Breast epithelium (tissue), 3 donors: ENCODE results near the gene NUAK2.

Experiments
- POLR2A ChIP-seq: fragments of 450-650 bp; IDR thresholded peaks from one replicate; pipeline ENCODE4 v1.6.1; 2016; ENCODE audit warnings: antibody characterized with exemption, mild to moderate bottlenecking, moderate library complexity
- TF ChIP-seq, protein P1 (sequence below), 3 donors: fragments of 450-650 bp; IDR thresholded peaks; one replicate each; pipeline ENCODE4 v1.5.1; 2016 to 2017; ENCODE audit warnings: antibody characterized with exemption in 3 of 3, mild to moderate bottlenecking in 3 of 3, moderate library complexity in 3 of 3

DNA sequence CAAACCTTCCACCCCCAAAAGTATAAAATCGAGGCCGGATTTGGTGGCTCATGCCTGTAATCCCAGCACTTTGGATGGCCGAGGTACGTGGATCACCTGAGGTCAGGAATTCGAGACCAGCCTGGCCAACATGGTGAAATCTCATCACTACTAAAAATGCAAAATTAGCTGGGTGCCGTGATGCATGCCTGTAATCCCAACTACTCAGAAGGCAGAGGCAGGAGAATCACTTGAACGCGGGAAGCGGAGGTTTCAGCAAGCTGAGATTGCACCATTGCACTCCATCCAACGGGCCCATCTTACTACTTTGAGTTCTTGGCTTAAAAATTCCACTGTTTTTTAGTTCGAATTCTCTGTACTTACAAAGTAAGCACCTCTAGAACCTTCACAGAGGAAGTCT is 24.2 kb upstream of the NUAK2 start:
- TF ChIP-seq, protein P1, sequence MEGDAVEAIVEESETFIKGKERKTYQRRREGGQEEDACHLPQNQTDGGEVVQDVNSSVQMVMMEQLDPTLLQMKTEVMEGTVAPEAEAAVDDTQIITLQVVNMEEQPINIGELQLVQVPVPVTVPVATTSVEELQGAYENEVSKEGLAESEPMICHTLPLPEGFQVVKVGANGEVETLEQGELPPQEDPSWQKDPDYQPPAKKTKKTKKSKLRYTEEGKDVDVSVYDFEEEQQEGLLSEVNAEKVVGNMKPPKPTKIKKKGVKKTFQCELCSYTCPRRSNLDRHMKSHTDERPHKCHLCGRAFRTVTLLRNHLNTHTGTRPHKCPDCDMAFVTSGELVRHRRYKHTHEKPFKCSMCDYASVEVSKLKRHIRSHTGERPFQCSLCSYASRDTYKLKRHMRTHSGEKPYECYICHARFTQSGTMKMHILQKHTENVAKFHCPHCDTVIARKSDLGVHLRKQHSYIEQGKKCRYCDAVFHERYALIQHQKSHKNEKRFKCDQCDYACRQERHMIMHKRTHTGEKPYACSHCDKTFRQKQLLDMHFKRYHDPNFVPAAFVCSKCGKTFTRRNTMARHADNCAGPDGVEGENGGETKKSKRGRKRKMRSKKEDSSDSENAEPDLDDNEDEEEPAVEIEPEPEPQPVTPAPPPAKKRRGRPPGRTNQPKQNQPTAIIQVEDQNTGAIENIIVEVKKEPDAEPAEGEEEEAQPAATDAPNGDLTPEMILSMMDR (IDR thresholded peaks at IDR 0.05): no peak
- TF ChIP-seq POLR2A: no peak
